Measurements from ENCODE around the gene SNAPC3.
A peak's percentile ranks its signal among the peaks of the same experiment; 100 is the strongest.
"Not testable (repeated sequence)": the region's sequence is repeated elsewhere in the genome, so short reads cannot be mapped to it uniquely, and the experiment has no call there.

Gene SNAPC3

DNA sequence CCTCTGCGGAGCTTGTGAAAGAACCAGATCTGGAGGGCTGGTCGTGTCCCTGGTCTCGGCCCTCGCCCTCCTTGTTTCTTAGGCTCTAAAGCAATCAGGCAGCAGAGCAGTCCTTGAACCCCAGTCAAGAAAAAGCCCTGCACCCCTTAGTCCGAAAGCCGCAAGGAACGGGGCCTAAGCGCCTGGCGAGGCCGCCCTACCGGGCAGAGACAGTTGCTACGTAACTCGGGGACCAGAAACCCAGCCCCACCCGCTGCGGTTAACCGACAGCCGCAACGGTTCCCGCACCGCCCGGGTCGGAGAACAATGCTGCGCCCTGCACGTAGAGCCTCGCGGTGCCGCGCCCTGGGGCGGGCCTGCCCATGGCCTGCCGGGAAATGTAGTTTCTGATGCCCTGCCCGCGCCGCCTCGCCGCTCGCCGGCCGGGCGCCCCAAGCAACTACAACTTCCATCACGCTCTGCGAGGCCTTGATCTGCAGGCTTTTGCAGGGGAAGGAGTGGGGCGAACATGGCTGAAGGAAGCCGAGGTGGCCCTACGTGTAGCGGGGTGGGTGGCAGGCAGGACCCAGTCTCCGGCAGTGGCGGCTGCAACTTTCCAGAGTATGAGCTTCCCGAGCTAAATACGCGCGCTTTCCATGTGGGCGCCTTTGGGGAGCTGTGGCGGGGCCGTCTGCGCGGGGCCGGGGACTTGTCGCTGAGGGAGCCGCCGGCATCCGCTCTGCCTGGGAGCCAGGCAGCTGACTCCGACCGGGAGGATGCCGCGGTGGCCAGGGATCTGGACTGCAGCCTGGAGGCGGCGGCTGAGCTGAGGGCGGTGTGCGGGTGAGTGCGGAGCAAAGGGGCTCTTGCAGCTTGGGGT is at the start of gene SNAPC3:
TSS of gene SNAPC3 (plus strand) at position 505 of the 859 bp plus-strand sequence. CDS start at position 509, 4 bp downstream.
- peak; percentile 73 to 89 (median 81) for DNase-seq

DNA sequence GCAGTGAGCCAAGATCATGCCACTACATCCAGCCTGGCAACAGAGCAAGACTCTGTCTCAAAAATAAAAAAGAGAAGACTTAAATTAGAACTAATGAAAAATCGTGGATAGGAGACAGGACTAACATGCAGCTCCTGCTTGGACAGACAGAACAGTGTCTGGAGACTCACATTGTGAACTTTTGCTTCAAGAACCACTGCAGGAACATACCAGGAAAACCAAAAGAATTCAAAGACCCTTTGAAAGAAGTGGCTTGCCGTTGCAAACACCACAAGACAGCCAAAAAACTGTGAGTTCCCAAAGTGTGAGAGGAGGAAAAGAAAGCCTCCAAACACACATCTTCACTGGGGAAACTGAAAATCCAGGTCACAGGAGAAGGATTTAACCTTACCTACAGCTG is 48.8 kb upstream of the SNAPC3 start:
- no peak for DNase-seq

DNA sequence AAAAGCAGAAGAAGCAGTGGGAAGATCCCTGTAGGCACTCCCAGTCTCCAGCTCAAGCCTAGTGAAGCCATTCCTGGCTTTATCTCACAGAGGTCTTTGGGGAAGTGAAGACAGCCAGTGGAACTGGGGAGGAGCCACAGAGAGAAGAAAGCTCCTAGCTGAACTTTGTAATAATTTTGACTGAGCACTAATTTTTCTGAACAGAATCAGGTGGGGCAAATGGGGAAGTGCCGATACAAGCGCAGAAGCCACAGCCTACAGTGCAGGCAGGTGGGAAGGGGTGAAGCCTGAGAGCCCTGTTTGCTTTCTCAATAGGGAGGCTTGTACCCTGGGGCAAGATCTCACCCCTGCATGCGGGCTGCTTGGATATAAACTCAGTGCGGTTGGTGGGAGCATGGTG is 48.4 kb upstream of the SNAPC3 start:
- no peak for DNase-seq

DNA sequence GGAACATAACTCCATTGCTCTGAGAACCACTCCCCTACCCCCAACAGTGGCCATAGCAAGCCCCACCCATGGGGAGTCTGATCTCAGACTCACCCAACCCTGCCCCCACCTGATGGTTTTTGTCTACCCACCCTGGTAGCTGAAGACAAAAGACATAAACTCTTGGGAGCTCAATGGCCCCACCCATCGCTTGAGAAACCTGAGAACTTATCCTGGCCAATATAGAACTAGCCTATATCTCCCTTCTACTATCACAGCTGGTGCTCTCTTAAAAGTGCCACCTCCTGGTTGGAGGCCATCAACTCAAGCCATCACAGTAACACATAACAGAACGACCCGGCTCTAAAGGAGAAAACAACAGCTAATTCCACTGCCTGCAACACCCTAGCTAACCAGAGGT is 47.9 kb upstream of the SNAPC3 start:
- no peak for DNase-seq

DNA sequence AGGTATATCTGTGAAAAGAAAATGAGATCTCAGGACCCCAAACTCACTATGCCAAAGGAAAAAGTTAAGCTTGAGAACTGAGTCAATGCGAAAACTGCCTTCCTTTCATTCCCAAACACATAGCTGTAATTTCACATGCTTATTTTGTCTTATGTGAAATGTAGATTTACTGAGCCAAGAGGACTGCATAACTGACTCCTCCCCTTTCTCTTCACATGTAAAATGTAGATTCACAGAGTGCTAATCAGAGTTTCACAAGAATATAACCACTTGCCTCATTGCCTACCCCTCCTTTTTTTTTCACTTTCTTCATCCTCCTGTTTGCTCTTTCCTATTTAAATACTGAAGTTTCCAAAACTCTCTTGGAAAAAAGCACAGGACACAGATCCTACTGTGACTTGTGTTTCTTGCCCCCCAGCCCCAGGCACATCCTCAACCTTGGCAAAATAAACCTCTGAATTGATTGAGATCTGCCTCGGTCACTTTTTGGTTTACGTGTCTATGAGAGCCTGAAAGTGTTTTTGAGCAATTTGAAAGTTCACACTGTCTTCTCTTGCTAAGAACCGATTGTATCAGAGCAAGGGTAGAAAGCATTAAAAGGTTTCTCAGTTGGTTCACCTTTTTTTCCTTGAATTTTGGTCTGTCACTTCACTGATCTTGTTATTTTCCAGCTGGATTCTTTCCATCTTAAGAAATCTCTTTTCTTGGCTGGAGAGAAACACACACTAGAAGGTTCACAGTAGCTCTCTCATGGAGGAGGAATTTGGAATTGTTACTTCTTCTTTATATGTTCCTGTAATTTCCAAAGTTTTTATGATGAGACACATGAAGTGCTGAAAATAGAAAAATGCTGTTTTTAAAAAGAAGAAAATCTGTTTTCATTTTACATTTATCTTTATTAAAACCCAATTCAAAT is 44.8 kb upstream of the SNAPC3 start:
- DNase-seq, result no peak

DNA sequence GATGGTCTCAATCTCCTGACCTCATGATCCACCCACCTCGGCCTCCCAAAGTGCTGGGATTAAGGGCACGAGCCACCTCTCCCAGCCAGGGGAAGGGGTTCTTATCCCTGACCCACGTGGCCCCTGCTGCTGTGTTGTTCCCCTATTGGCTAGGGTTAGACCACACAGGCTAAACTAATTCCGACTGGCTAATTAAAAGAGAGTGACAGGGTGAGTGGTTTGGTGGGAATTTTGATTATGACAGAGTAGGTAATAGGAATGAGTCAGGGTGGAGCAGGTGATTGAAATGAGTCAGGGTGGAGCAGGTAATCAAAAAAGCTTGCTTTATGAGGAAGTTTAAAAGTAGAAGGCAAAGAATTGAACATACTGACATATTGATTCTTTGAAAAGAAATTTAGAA is 43.4 kb upstream of the SNAPC3 start:
- not testable (repeated sequence) for DNase-seq

DNA sequence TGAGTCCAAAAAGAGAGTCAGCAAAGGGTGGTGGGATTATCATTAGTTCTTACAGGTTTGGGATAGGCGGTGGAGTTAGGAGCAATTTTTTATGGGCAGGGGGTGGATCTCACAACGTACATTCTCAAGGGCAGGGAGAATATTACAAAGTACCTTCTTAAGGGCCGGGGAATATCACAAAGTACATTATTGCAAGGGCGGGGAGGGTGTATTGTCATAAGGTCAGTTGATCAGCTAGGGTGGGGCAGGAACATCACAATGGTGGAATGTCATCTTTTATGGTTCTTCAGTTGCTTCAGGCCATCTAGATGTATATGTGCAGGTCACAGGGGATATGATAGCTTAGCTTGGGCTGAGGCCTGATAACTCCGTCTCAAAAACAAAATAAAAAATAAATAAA is 42.8 kb upstream of the SNAPC3 start:
- not testable (repeated sequence) for DNase-seq

DNA sequence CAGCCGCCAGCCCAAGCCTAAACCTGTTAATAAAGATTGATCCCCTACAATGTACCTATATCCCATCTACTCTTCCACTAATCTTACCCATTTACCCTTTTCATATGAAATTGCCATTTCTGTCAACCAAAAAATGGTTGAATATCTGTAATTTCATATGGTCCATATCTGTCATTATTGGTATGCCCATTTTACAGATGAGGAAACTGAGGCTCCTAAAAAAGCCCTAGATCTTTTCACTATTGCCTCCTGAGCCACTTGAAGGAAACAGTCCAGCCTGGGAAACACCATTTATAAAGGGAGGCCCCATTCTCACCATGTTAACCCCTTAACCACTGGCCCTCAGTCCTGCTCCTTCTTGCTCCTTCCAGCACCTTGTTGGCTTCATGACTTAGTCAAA is 41.2 kb upstream of the SNAPC3 start:
- no peak for DNase-seq

DNA sequence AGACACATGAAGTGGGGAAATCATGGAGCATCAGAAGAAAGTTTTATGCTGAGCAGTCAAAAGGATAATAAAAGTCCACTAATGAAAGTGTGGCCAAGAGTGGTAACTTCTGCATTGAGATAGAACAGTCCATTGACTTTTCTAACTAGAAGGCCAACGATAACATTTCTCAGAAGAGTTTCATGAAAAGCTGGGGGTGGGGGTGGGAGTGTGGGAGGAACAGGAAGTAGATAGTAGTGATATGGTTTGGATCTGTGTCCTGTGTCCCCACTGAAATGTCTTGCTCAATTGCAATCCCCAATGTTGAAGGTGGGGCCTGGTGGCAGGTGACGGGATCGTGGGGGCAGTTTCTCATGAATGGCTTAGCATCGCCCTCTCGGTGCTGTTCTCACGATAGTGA is 36.2 kb upstream of the SNAPC3 start:
- DNase-seq, result no peak

DNA sequence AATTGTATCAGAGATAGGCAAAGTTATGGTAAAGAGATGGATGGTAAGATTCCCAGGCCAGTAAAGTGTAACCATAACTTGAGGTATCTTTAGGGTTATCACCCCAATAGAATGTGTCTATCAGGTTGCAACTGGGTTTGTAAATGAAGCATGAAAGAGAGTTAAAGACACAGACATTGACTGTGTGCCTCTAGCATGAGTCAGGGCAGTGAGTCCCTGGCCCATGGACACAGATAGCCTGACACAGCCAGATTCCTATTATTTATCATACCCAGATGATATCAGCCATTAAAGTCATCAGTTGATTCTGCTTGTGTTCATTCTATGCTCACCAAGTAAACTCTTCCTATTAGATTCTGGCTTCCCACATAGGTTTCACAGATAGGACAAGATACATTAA is 33.5 kb upstream of the SNAPC3 start:
- DNase-seq, result no peak

DNA sequence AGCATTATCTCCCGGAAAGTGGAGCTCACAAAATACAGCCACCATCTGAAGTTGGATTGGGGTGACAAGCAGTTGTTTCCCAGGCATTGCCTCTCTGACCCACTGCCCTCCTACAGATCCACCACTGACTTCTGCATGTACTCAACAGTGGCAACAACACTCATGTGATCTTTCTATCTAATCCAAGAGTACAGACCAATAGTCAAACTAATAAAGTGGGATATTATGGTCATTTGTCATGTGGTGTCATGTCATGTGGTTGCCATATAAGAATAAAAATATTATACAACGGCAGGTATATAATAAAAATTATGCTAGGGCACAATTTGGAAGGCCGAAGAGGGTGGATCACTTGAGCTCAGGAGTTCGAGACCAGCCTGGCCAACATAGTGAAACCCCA is 33.0 kb upstream of the SNAPC3 start:
- no peak for DNase-seq

DNA sequence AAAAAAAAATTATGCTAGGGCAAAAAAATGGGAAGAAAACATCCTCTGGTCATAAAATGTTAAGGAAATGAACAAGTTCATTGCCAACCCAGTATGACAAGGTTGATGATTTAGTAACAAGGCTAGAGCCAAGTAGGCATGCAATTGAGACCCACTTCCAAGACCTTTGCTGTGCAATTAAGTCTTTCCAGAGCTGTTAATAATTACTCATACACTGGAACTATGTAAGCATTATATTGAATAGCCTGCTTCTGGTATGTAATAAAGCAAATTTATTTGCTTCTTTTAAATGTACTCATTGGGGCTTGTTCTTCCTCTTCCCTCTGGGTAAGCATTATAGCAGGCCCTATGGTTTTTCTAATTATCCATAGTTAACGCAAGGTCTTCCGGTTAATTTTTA is 32.5 kb upstream of the SNAPC3 start:
- no peak for DNase-seq

DNA sequence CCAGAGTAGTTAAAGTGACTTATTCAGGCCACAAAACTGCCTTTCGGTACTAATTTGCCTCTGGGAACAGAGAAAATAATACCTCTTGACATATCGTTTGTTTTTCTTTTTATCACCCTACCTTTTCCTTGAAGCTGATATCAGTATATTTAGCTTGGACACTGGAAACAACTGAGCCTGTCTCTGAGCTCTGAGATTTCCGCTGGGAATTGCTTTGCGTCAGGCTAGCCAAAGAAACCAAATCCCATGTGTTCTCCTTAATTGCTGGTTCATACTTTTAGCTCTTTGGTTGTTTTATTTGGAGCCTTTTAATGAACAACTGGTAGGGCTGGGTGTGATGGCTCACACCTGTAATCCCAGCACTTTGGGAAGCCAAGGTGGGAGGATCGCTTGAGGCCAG is 30.3 kb upstream of the SNAPC3 start:
- no peak for DNase-seq

DNA sequence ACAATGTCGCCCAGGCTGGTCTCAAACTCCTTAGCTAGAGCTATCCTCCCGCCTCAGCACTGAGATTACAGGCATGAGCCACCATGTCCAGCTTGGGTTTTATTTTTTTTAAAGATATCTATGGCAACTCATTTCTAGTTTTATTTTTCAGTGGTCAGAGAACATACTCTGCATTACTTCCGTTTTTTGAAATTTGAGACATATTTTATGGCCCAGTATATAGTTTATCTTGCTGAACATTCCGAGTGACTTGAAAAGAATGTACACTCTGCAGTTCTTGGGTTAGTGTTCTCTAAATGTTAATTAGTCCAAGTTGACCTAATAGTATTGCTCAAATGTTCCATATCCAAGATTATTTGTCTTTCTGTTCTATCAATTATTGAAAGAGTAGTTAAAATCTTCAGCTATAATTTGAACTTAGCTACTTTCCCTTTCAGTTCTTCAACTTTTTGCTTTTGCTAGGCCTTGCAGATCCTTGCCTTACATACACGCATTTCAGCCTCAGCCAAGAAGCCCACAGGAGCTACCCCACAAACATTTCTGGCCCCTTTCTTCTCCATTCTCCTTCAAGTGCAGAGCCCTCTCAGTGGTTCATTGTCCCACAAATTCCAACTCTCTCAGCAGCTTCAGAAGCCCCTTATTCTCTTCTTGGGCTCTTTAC is 22.3 kb upstream of the SNAPC3 start:
- no peak for DNase-seq

DNA sequence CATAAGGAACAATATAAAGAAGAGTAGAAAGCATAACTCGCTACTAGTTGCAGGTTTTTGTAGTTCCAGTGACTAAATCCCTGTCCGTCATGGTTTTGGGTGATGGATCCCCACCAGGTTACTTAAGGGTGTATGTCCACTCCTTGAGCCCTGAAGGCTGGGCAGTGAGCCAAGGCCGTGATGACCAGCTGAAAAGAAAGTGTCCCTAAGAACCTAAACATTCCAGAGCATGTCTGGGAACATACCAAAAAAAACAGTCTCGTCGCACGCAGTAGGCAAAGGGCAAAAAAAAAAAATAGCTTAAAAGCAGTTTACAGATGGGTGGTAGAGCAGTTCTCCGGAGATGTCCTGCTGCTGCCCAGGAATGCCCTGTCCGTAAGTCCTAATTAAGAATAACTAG is 21.4 kb upstream of the SNAPC3 start:
- no peak for DNase-seq

DNA sequence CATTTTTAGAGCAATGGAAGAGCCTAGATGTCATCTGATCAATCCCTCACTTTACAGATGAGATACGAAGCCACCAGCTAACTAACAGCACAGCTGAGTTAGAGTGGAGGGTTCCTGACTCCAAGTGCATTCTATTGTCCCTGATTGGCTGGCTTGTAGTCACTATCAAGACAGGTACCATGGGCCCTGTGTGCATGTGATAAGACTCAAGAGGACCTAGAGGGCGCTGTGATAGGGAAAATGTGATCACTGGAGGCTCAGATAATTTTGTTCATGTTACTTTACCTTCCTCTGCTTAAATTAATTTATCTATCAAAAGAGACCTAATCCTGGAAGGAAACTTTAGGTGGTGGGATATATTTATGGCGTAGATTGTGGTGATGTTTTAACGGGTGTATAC is 19.5 kb upstream of the SNAPC3 start:
- no peak for DNase-seq

DNA sequence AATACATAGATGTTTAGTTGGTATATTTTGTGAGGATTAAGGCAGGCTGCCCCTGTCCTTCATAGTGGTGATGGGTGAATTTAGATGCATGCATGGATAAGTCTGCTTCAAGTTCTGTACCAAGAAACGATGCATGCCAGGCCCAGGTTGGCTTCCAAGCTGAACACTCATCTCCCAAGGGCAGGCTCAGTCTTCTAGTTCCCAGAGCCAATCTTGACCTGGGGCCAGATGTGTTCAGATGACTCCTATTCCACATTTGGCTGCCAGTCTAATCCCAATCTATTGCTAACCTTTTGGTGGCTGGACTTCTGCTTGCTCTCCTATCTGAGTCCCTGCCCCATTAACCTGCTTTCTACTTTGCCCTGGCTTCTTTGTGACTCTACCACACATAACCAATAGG is 18.5 kb upstream of the SNAPC3 start:
- no peak for DNase-seq

DNA sequence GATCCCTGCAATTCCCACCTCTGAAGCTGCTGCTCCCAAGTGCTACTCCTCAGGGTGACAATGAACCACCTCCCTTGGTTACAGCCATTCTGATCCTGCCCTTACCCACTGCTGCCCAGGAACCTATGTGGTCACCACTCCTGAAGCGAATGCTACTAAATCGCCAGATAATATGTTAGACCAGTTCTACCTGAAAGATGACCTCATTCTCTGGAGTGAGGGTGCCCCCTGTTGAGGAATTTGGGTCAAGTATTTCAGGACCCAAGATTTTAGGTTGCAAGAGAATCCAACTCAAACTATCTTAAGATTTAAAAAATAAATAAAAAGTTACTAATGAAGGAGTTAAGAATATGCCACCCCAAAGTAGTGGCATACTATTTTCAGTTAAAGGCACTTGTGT is 5.8 kb upstream of the SNAPC3 start:
- peak in 1 of 4 experiments; percentile 7 for DNase-seq

DNA sequence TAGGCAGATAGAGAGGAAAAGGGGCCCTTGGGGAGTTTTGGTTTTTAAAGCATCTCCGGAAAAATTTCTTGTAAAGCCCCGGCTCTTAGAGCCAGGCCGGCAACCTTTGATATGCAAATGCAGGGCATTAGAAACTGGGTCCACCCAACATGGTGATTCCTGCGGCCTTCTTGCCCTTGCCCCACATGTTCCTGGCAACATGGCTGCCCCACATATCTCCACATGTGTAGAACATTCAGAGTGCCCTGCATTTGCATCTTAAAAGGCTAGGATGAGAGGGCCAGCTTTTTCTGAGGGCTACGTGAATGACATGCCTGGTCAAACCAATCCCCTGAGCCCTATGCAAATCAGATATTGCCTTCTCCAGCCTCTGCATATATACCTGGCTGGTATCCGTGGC is 5.0 kb upstream of the SNAPC3 start:
- no peak for DNase-seq

DNA sequence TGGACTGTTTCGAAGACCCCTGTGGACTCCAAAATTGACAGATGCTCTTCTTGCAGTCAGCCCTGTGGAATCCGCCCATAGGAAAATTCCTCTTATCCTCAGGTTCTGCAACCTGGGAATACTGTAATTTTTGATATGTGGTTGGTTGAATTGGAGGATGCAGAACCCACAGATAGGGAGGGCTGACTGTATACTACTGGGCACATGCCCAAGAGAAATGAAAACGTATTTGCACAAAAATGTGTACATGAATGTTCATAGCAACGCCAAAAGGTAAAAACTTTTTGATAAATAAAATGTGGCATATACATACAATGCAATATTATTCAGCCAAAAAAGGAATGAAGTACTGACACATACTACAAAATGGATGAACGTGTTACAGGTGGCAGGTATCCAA is 1.9 kb upstream of the SNAPC3 start:
- DNase-seq, result no peak

DNA sequence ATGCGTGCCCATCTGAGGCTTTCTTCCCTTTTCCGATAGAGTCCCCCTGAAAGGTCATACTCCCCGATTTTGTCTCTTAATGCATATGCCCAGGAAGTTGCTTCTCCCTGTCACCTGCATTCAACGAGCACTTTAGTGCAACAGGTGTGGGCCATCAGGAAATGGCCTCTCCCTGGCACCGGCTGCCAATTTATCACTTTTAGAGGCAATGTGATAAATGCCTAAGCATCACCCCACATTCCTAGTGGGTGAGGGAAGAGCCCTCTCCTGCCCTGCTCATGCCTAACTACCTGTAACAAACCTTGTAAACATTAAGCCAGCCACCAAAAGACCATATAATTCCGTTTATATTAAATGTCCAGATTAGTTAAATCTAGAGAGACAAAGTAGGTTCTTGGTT is 1.1 kb upstream of the SNAPC3 start:
- no peak for DNase-seq

DNA sequence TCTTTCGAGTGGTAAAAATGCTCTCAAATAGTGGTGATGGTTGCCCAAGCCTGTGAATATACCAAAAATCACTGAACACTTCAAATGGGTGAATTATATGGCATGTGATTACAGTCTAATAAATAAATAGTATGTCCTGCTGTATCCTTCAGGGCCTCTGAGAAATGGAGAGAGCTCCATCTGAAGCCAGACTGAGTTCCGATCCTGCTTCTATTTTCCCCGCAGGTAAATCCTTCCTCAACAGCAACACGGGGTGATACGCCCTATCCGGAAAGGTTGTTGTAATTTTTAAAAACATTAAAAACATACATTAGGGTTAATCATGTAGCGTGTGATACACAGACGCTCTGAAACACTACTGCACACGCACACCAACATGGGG is 695 bp upstream of the SNAPC3 start:
- no peak for DNase-seq

DNA sequence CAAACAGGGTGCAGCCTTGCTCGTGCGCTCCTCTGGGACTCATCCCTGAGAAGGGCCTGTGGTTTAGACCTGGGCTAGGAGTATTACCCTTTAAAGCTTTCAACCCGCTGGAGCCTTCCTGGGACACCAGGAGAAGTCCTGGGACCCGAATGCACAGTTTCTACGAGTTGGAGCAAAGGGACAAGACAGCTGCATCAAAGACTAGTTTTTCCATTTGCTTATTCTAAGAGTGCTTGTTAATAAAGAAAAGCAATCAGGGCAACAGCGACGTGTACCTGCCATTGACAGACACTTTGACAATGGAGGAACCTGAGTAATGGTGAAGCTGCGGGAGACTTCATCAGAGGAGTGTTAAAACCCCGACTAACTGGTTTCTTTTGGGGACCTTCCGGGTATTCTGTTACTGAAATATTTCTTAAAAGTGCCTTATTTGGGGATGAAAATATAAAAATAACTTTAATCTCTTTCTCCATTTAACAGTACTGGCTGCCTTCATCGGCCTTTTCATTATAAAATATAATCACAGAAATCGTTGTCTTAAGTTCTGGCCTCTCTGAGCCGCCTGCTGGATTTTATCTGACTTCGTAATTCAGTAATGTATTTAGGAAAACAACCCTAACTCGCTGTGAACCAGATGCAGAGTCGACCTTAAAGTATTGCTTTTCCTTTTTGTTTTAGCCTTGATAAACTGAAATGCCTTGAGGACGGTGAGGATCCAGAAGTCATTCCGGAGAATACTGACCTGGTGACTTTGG is 732 bp downstream of the SNAPC3 start:
- DNase-seq, result no peak

All from activated naive CD4-positive, alpha-beta T cell (primary cell).